ENCODE measurements around the gene CDKN3. TPM values are rescaled to one million over a fixed set of nuclear protein-coding genes. Genes with fewer than 3 reads are reported as not detected.

CDKN3 gene
- total RNA-seq, 1 donor from 2014 or later, result 13.6 TPM

GRCh38 chr14:54423991-54424390 lies 27.2 kb downstream of the CDKN3 start:
- Histone ChIP-seq H3K27me3 (ENCODE audit: control insufficient read depth, insufficient read depth, low read length) (no peaks in the 10 kb centered on the region), H3K4me3 (ENCODE audit: low read depth, low read length) (no peak overlapping the region), H3K36me3 (ENCODE audit: control insufficient read depth, insufficient read depth, low read length) (no peaks in the 10 kb centered on the region)
- no peak for TF ChIP-seq CTCF (IDR thresholded peaks at IDR 0.05; ENCODE audit: insufficient read depth, low read length, poor library complexity, severe bottlenecking)
- no peak for DNase-seq (ENCODE audit: low read depth)

- no peak for TF ChIP-seq CTCF (IDR thresholded peaks at IDR 0.05; ENCODE audit: insufficient read depth, low read length, poor library complexity, severe bottlenecking)
- no peak overlapping the region for H3K4me3 ChIP-seq (ENCODE audit: low read depth, low read length)
- DNase-seq (ENCODE audit: low read depth), result no peak
- no peaks in the 10 kb centered on the region for H3K36me3 ChIP-seq (ENCODE audit: control insufficient read depth, insufficient read depth, low read length)
- no peaks in the 10 kb centered on the region for H3K27me3 ChIP-seq (ENCODE audit: control insufficient read depth, insufficient read depth, low read length)
Measured at GRCh38 chr14:54424479-54424901, 27.7 kb downstream of the CDKN3 start.

- no peak for DNase-seq (ENCODE audit: low read depth)
- Histone ChIP-seq H3K4me3 (ENCODE audit: low read depth, low read length) (no peak overlapping the region), H3K27me3 (ENCODE audit: control insufficient read depth, insufficient read depth, low read length) (no peaks in the 10 kb centered on the region), H3K36me3 (ENCODE audit: control insufficient read depth, insufficient read depth, low read length) (no peaks in the 10 kb centered on the region)
- TF ChIP-seq CTCF (IDR thresholded peaks at IDR 0.05; ENCODE audit: insufficient read depth, low read length, poor library complexity, severe bottlenecking), result no peak
Measured at GRCh38 chr14:54425068-54425467, 28.3 kb downstream of the CDKN3 start.

- Histone ChIP-seq H3K4me3 (ENCODE audit: low read depth, low read length) (no peak overlapping the region), H3K27me3 (ENCODE audit: control insufficient read depth, insufficient read depth, low read length) (no peaks in the 10 kb centered on the region), H3K36me3 (ENCODE audit: control insufficient read depth, insufficient read depth, low read length) (no peaks in the 10 kb centered on the region)
- no peak for DNase-seq (ENCODE audit: low read depth)
- no peak for TF ChIP-seq CTCF (IDR thresholded peaks at IDR 0.05; ENCODE audit: insufficient read depth, low read length, poor library complexity, severe bottlenecking)
Measured at GRCh38 chr14:54425537-54426274, 28.9 kb downstream of the CDKN3 start.

- Histone ChIP-seq H3K4me3 (ENCODE audit: low read depth, low read length) (no peak overlapping the region), H3K27me3 (ENCODE audit: control insufficient read depth, insufficient read depth, low read length) (no peaks in the 10 kb centered on the region), H3K36me3 (ENCODE audit: control insufficient read depth, insufficient read depth, low read length) (no peaks in the 10 kb centered on the region)
- TF ChIP-seq CTCF (IDR thresholded peaks at IDR 0.05; ENCODE audit: insufficient read depth, low read length, poor library complexity, severe bottlenecking), result no peak
- no peak for DNase-seq (ENCODE audit: low read depth)
Measured at GRCh38 chr14:54427871-54428270, 31.1 kb downstream of the CDKN3 start.

- H3K4me3 ChIP-seq (ENCODE audit: low read depth, low read length), result no peak overlapping the region
- no peak for DNase-seq (ENCODE audit: low read depth)
- H3K36me3 ChIP-seq (ENCODE audit: control insufficient read depth, insufficient read depth, low read length), result no peaks in the 10 kb centered on the region
- no peak for TF ChIP-seq CTCF (IDR thresholded peaks at IDR 0.05; ENCODE audit: insufficient read depth, low read length, poor library complexity, severe bottlenecking)
- H3K27me3 ChIP-seq (ENCODE audit: control insufficient read depth, insufficient read depth, low read length), result no peaks in the 10 kb centered on the region
Measured at GRCh38 chr14:54428527-54428926, 31.7 kb downstream of the CDKN3 start.

All from kidney epithelial cell (primary cell).